ENCODE results near the gene SIRT5. TPM values are rescaled to one million over a fixed set of nuclear protein-coding genes. Genes with fewer than 3 reads are reported as not detected.
A peak's percentile ranks its signal among the peaks of the same experiment; 100 is the strongest.

The SIRT5 gene
- total RNA-seq, 1 donor from 2014 or later: 9.1 TPM

DNA sequence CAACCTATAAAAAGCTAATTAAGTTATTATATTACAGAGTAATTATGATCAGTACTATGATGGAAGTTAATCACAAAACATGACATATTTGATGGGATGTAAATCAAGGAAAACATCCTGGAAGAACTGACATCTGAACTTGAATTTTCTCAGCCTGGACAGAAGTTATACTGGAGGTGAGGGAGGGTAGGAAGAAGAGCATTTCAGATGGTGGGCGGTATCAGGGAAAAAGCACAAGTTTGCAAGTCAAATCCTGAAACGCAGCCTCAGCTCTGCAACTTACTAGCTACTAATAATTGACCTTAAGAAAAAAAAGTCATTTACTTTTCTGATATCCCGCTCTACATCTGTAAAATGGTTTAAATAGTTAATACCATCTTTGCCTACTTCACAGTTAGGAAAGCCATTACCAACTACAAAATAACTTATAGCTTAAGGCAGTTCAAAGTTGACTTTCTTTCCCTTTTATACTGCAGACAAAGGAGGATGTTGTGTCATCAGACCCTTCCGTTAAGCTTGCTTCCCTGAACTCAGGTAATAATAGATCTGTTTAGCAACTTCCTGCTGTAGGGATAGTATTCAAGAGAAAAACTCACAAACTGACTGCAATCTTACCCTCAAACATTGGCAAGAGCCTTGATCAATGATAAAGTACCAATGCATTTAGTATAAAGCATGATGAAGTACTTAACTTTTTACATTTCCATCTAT is 61.7 kb downstream of the SIRT5 start:
- TF ChIP-seq, protein P1, sequence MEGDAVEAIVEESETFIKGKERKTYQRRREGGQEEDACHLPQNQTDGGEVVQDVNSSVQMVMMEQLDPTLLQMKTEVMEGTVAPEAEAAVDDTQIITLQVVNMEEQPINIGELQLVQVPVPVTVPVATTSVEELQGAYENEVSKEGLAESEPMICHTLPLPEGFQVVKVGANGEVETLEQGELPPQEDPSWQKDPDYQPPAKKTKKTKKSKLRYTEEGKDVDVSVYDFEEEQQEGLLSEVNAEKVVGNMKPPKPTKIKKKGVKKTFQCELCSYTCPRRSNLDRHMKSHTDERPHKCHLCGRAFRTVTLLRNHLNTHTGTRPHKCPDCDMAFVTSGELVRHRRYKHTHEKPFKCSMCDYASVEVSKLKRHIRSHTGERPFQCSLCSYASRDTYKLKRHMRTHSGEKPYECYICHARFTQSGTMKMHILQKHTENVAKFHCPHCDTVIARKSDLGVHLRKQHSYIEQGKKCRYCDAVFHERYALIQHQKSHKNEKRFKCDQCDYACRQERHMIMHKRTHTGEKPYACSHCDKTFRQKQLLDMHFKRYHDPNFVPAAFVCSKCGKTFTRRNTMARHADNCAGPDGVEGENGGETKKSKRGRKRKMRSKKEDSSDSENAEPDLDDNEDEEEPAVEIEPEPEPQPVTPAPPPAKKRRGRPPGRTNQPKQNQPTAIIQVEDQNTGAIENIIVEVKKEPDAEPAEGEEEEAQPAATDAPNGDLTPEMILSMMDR (IDR thresholded peaks at IDR 0.05): no peak
- Mint-ChIP-seq H3K27ac (ENCODE audit: unreplicated experiment) (no peak overlapping the region), H3K4me1 (ENCODE audit: unreplicated experiment) (peaks cover 10% of the 10 kb centered on the region), H3K27me3 (ENCODE audit: unreplicated experiment) (no peaks in the 10 kb centered on the region), H3K4me3 (ENCODE audit: unreplicated experiment) (no peak overlapping the region), H3K9me3 (ENCODE audit: unreplicated experiment) (no peaks in the 10 kb centered on the region), H3K36me3 (ENCODE audit: unreplicated experiment) (peaks cover 52% of the 10 kb centered on the region)
- DNase-seq (ENCODE audit: extremely low spot score, unreplicated experiment): no peak

DNA sequence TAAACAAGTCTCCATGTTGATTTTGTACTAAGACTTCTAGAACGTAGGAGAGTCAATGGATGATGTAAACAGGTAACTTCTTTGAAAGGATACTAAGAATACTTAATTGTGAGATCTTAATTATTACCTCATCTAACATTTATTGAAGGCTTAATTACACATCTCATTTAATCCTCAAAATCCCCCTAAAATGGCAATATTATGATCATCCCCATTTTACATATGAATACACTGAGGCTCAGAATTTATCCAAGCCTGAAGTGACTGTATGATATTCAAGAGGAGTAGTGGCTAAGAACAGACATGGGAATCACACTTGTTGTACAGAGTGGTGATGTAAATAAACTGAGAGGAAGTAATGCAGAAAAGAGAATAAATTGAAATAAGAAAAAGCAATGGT is 63.6 kb downstream of the SIRT5 start:
- TF ChIP-seq, protein P1 (IDR thresholded peaks at IDR 0.05): no peak
- no peak for DNase-seq (ENCODE audit: extremely low spot score, unreplicated experiment)

DNA sequence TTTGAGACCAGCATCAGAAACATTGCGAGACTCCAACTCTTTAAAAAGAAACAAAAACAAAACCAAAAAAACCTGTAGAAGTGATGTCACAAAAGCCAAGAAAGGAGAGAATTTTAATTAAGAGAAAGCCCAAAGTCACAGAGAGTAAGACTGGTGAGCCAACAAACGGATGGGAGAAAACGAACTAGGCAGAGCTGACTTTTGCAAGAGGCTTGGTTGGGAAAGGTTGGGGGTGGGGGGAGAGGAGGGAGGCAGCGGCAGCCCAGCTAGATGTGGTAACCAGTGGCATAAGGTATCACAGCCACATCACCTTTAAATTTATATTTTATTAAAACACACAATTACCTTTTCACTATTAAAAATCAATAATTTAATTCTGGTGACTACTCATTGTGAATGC is 64.2 kb downstream of the SIRT5 start:
- H3K4me1 Mint-ChIP-seq (ENCODE audit: unreplicated experiment): peaks cover 8% of the 10 kb centered on the region
- no peaks in the 10 kb centered on the region for H3K9me3 Mint-ChIP-seq (ENCODE audit: unreplicated experiment)
- H3K27me3 Mint-ChIP-seq (ENCODE audit: unreplicated experiment): no peaks in the 10 kb centered on the region
- TF ChIP-seq, protein P1 (IDR thresholded peaks at IDR 0.05): no peak
- no peak overlapping the region for H3K4me3 Mint-ChIP-seq (ENCODE audit: unreplicated experiment)
- H3K27ac Mint-ChIP-seq (ENCODE audit: unreplicated experiment): peak overlapping the region; percentile 55
- no peak for DNase-seq (ENCODE audit: extremely low spot score, unreplicated experiment)
- H3K36me3 Mint-ChIP-seq (ENCODE audit: unreplicated experiment): peaks cover 43% of the 10 kb centered on the region

More for the DNA sequence above, 63.6 kb downstream of the SIRT5 start:
- Mint-ChIP-seq H3K36me3 (ENCODE audit: unreplicated experiment) (peaks cover 42% of the 10 kb centered on the region), H3K4me1 (ENCODE audit: unreplicated experiment) (peaks cover 8% of the 10 kb centered on the region), H3K4me3 (ENCODE audit: unreplicated experiment) (no peak overlapping the region), H3K9me3 (ENCODE audit: unreplicated experiment) (no peaks in the 10 kb centered on the region), H3K27ac (ENCODE audit: unreplicated experiment) (no peak overlapping the region), H3K27me3 (ENCODE audit: unreplicated experiment) (no peaks in the 10 kb centered on the region)

- Mint-ChIP-seq H3K36me3 (ENCODE audit: unreplicated experiment) (peaks cover 39% of the 10 kb centered on the region), H3K27ac (ENCODE audit: unreplicated experiment) (peak overlapping the region; percentile 67), H3K4me1 (ENCODE audit: unreplicated experiment) (peaks cover 11% of the 10 kb centered on the region), H3K9me3 (ENCODE audit: unreplicated experiment) (no peaks in the 10 kb centered on the region), H3K27me3 (ENCODE audit: unreplicated experiment) (no peaks in the 10 kb centered on the region), H3K4me3 (ENCODE audit: unreplicated experiment) (no peak overlapping the region)
- DNase-seq (ENCODE audit: extremely low spot score, unreplicated experiment): no peak
- TF ChIP-seq, protein P1 (IDR thresholded peaks at IDR 0.05): no peak
These were observed 66.9 kb downstream of the SIRT5 start for GRCh38 chr6:13641315-13641714.

- Mint-ChIP-seq H3K9me3 (ENCODE audit: unreplicated experiment) (no peaks in the 10 kb centered on the region), H3K27me3 (ENCODE audit: unreplicated experiment) (no peaks in the 10 kb centered on the region), H3K36me3 (ENCODE audit: unreplicated experiment) (peaks cover 33% of the 10 kb centered on the region), H3K27ac (ENCODE audit: unreplicated experiment) (no peak overlapping the region), H3K4me3 (ENCODE audit: unreplicated experiment) (no peak overlapping the region), H3K4me1 (ENCODE audit: unreplicated experiment) (peaks cover 11% of the 10 kb centered on the region)
- no peak for DNase-seq (ENCODE audit: extremely low spot score, unreplicated experiment)
- TF ChIP-seq, protein P1 (IDR thresholded peaks at IDR 0.05): no peak
These were observed 68.7 kb downstream of the SIRT5 start for GRCh38 chr6:13643125-13643524.
